ENCODE measurements around the gene PLA2G12B. TPM values are rescaled to one million over a fixed set of nuclear protein-coding genes. Genes with fewer than 3 reads are reported as not detected.
A peak's percentile ranks its signal among the peaks of the same experiment; 100 is the strongest.

Gene PLA2G12B
- polyA plus RNA-seq (2011; rRNA removed) (not detected in 2 replicates), polyA plus RNA-seq (2017; fragmentation: RNase III; extraction: RNeasy Plus Mini Kit Qiagen cat#74134 plus additional on column Dnase treatment) (not detected in 3 replicates), polyA minus RNA-seq (2011; rRNA and poly(A)+ RNA removed) (not detected in 2 replicates)
- polyA plus RNA-seq (2012; cell fraction: cytosol; rRNA removed), result not detected in 2 replicates
- not detected in 2 replicates for polyA plus RNA-seq (2012; cell fraction: nucleus; rRNA removed)

DNA sequence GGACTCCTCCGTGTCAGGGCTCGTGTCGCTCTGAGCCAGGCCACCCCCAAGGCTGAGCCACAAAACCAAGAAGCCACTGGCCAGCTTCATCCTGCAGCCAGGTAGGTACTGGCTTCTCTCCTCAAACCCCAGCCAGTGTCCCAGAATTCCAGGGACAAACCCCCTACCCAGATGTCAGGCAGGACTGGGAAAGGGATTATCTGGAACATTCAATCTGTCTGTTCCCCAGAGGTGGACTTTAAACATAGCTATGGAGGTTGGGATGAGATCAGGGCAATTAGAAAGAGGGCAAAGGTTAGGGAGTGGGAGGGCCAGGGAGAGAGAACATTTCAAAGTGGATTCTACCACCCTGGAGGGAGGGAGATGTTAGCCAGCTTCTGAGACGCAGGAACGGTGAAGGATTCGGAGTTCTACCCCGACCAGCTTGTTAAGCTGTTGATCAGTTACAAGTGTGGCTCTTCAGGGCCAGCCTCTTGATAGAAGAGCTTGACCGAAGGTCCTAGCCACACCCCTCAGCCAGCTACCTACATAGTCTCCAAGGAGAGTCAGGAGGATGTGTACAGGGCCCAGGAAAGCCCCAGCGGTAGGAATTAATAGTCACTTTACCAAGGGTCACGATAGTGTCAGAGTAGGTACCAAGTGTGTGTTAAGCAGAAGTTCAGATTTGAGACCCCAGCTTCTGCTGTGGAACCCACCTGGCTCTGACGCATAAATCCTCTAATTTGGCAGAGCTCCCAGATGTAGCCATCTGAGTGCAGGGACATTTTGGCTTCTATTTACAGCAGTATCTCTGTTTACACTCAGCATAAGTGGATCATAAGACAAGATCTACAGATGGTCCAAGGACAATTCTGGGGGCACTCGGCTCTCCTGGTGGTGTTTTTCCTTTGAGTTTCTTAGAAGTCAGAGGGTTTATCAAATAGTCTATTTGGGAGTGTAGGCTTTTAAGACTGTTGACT lies at the start of gene PLA2G12B:
PLA2G12B (minus strand) TSS at position 211 of the 959 bp plus-strand sequence; CDS start at position 90, 121 bp downstream.
- no peak within 1 kb of the TSS for H3K27ac ChIP-seq
- no peak for DNase-seq (ENCODE audit: low read depth in 1 of 2, low spot score in 1 of 2)
- 82% methylated on average over 12 of the region's 12 CpGs for WGBS (ENCODE audit: missing lambda C conversion rate)
- no peak within 1 kb of the TSS for H3K4me3 ChIP-seq
- H3K4me2 ChIP-seq, result no peak within 1 kb of the TSS
- CTCF ChIA-PET, result interaction anchor here (1.3 to 1.7 kb wide), 2 partner anchors 10 to 43 kb away, joined by 3 to 4 read pairs; no protein-coding TSS in a partner anchor
- ATAC-seq, result peak; percentile 53 to 57; a peak in 2 of 6 replicates
- no peaks in the 10 kb centered on the region for H3K9me3 ChIP-seq
- no peaks in the 10 kb centered on the region for H3K4me1 ChIP-seq
- POLR2A ChIA-PET, result interaction anchor here (0.5 kb wide), 1 partner anchor 15 kb away, joined by 3 read pairs; no protein-coding TSS in a partner anchor
- TF ChIP-seq BCL3 (IDR thresholded peaks at IDR 0.05) (no peak), RCOR1 (IDR thresholded peaks at IDR 0.05; ENCODE audit: low read depth, low read length) (no peak), JUNB (IDR thresholded peaks at IDR 0.05) (no peak), ZSCAN20 (CRISPR knock-in tag; IDR thresholded peaks at IDR 0.05) (no peak), FOSL2 (IDR thresholded peaks at IDR 0.05) (no peak), FOSL2 (CRISPR knock-in tag; IDR thresholded peaks at IDR 0.05) (no peak), RAD21 (conservative IDR thresholded peaks at IDR 0.05 in 1 of 2, IDR thresholded peaks at IDR 0.05 in 1 of 2) (no peak), EHF (CRISPR knock-in tag; IDR thresholded peaks at IDR 0.05) (no peak), ESRRA (IDR thresholded peaks at IDR 0.05; ENCODE audit: borderline replicate concordance, low read length) (no peak), PBX3 (IDR thresholded peaks at IDR 0.05) (no peak), EHMT2 (IDR thresholded peaks at IDR 0.05; ENCODE audit: low read depth) (no peak)
- TF ChIP-seq, protein P1, sequence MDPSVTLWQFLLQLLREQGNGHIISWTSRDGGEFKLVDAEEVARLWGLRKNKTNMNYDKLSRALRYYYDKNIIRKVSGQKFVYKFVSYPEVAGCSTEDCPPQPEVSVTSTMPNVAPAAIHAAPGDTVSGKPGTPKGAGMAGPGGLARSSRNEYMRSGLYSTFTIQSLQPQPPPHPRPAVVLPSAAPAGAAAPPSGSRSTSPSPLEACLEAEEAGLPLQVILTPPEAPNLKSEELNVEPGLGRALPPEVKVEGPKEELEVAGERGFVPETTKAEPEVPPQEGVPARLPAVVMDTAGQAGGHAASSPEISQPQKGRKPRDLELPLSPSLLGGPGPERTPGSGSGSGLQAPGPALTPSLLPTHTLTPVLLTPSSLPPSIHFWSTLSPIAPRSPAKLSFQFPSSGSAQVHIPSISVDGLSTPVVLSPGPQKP (IDR thresholded peaks at IDR 0.05; ENCODE audit: low read depth, low read length), result no peak
- TF ChIP-seq, protein P2, sequence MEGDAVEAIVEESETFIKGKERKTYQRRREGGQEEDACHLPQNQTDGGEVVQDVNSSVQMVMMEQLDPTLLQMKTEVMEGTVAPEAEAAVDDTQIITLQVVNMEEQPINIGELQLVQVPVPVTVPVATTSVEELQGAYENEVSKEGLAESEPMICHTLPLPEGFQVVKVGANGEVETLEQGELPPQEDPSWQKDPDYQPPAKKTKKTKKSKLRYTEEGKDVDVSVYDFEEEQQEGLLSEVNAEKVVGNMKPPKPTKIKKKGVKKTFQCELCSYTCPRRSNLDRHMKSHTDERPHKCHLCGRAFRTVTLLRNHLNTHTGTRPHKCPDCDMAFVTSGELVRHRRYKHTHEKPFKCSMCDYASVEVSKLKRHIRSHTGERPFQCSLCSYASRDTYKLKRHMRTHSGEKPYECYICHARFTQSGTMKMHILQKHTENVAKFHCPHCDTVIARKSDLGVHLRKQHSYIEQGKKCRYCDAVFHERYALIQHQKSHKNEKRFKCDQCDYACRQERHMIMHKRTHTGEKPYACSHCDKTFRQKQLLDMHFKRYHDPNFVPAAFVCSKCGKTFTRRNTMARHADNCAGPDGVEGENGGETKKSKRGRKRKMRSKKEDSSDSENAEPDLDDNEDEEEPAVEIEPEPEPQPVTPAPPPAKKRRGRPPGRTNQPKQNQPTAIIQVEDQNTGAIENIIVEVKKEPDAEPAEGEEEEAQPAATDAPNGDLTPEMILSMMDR (IDR thresholded peaks at IDR 0.05), result no peak
- TF ChIP-seq, protein P3, sequence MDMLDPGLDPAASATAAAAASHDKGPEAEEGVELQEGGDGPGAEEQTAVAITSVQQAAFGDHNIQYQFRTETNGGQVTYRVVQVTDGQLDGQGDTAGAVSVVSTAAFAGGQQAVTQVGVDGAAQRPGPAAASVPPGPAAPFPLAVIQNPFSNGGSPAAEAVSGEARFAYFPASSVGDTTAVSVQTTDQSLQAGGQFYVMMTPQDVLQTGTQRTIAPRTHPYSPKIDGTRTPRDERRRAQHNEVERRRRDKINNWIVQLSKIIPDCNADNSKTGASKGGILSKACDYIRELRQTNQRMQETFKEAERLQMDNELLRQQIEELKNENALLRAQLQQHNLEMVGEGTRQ (IDR thresholded peaks at IDR 0.05), result no peak
- TF ChIP-seq, protein P4, sequence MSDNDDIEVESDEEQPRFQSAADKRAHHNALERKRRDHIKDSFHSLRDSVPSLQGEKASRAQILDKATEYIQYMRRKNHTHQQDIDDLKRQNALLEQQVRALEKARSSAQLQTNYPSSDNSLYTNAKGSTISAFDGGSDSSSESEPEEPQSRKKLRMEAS (IDR thresholded peaks at IDR 0.05), result no peak
- no peak for FAIRE-seq

GRCh38 chr10:73003822-73004221 lies 49.2 kb upstream of the PLA2G12B start:
- H3K9me3 ChIP-seq, result no peaks in the 10 kb centered on the region
- H3K4me1 ChIP-seq, result no peaks in the 10 kb centered on the region
- H3K27ac ChIP-seq, result no peak overlapping the region
- POLR2A ChIA-PET, result no interaction called here
- H3K4me2 ChIP-seq, result no peak overlapping the region
- CTCF ChIA-PET, result no interaction called here
- no peak for ATAC-seq
- H3K4me3 ChIP-seq, result no peak overlapping the region
- no peak for FAIRE-seq
- no peak for DNase-seq (ENCODE audit: low read depth in 1 of 2, low spot score in 1 of 2)
- no peak for TF ChIP-seq HOXA7 (CRISPR knock-in tag; IDR thresholded peaks at IDR 0.05)
- TF ChIP-seq MYC (IDR thresholded peaks at IDR 0.05; ENCODE audit: borderline replicate concordance, low read length), result no peak
- TF ChIP-seq JUNB (IDR thresholded peaks at IDR 0.05), result no peak
- no peak for TF ChIP-seq POLR2AphosphoS2 (conservative IDR thresholded peaks at IDR 0.05; ENCODE audit: low read length)
- TF ChIP-seq, protein P3 (IDR thresholded peaks at IDR 0.05), result no peak
- no peak for TF ChIP-seq SMC3 (IDR thresholded peaks at IDR 0.05)
- no peak for TF ChIP-seq KDM5A (IDR thresholded peaks at IDR 0.05)
- no peak for TF ChIP-seq NPAS2 (CRISPR knock-in tag; IDR thresholded peaks at IDR 0.05; ENCODE audit: borderline replicate concordance)
- TF ChIP-seq, protein P5, sequence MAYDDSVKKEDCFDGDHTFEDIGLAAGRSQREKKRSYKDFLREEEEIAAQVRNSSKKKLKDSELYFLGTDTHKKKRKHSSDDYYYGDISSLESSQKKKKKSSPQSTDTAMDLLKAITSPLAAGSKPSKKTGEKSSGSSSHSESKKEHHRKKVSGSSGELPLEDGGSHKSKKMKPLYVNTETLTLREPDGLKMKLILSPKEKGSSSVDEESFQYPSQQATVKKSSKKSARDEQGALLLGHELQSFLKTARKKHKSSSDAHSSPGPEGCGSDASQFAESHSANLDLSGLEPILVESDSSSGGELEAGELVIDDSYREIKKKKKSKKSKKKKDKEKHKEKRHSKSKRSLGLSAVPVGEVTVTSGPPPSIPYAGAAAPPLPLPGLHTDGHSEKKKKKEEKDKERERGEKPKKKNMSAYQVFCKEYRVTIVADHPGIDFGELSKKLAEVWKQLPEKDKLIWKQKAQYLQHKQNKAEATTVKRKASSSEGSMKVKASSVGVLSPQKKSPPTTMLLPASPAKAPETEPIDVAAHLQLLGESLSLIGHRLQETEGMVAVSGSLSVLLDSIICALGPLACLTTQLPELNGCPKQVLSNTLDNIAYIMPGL (CRISPR knock-in tag; IDR thresholded peaks at IDR 0.05; ENCODE audit: borderline replicate concordance), result no peak
- TF ChIP-seq ZFP36 (IDR thresholded peaks at IDR 0.05; ENCODE audit: borderline replicate concordance, partially characterized antibody), result no peak
- no peak for TF ChIP-seq E2F6 (IDR thresholded peaks at IDR 0.05; ENCODE audit: borderline replicate concordance, low read depth)

Data from A549 (cell line).